Fibroblast of skin of abdomen (primary cell): Measurements from ENCODE around the gene ARHGAP29.

Source experiments
- DNase-seq: peaks from one replicate; pipeline ENCODE4 v3.0.0-alpha.2; 2013

The ARHGAP29 gene

DNA sequence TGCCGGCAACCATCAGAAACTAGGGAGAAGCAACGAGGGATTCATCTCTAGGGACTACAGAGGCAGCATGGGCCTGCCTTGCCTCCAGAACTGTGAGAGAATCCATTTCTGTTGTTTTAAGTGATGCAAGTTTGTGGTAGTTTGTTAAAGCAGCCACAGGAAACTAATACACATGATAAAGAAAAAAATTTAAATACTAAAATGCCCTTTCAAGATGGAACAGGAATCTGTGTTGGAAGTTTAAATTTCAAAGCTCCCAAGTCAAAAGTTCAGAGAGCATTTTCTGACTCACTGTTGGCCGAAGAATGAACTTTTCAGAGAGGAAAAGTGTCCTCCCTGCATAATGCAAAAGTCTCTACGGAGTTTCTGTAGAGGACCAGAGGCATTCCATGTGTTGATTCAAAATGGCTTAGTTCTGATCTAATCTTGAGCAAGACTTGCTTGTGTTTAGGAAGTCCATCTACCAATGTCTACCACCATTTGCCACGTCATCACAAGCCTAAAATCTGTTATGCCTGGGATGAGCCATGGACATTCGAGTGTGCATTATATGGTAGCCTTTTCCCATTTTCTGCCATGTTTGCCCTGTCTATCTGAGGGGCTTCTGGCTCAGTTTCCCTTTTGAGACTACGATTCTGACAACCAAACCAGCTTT is 22.4 kb upstream of the ARHGAP29 start:
- DNase-seq: no peak

DNA sequence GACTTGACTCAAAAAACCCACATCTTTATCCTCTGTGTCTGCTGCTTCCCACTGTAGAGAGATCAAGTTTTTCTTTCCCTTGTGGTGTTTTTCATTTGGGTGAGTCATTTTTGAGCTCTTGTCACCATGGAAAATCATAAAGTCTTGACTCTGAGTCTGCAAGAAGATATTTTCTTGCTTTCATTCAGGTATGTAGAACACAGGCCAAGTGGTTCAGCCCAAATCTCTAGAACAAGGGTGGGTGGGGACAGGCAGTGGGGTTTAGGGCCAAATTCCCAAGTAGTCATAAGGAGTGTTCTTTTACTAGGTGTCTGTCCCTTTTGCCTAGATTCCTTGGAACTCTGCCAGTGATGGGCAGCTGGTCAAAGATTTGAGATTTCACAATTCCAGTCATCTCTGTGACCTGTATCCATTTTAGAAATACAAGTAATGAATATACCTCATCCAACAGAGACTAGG is 21.5 kb upstream of the ARHGAP29 start:
- DNase-seq: peak; percentile 84

DNA sequence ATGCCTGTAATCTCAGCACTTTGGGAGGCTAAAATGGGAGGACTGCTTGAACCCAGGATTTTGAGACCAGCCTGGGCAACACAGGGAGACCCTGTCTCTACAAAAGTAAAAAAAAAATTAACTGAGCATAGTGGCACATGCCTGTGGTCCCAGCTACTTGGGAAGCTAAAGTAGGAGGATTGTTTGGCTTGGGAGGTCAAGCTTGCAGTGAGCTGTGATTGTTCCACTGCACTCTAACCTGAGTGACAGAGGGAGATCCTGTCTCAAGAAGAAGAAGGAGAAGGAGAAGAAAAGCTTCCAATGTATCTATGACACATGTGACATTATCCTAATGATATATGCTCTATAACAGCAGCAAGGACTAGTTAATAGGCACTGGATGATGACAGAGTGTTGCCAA is 20.1 kb upstream of the ARHGAP29 start:
- no peak for DNase-seq

DNA sequence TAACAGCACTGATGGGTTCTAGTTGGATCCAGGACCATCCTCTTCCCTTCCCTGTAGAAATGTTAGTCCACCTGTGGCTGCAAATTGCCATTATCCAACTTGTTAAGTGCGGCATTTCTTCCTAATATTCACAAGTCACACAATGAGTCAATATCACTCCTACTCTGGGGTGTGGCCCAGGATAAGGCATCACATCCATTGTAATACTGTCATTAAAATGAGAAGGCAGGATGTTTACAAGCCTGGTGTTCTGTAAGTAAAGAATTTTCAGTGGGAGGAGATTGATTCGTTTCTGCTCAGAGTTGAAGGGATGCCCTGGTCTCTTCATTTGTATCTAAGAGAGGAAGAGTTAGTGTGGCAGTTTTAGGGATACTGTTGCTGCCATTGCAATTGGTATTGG is 18.1 kb upstream of the ARHGAP29 start:
- no peak for DNase-seq

GRCh38 chr1:94254073-94254810 is 16.9 kb upstream of the ARHGAP29 start:
- DNase-seq: no peak

DNA sequence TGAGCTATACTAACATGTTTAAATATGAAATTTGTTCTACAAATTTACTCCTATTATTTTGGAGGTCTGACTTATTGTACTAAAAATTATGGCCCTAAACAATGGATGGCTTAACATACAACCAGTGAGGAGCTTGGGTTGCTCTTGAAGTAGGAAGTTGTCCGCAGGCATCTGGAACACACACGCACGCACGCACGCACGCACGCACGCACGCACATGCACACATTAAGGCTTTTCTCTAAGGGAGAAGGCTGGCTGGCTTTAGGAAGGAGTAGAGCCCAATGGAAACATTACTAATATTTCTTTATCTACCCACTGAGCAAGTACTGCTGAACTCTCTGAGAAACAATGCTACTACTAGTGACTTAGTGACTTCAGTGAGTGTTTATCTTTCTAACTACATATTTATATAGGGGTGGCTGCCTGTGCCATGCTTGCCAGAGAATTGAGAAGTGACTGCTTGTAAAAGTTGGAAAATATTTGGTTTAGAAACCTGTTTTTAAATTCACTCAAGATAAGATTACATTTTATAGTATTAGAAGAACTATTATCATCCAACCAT is 16.2 kb upstream of the ARHGAP29 start:
- DNase-seq: no peak

- no peak for DNase-seq
Observed at GRCh38 chr1:94250341-94250740, 13.0 kb upstream of the ARHGAP29 start.

DNA sequence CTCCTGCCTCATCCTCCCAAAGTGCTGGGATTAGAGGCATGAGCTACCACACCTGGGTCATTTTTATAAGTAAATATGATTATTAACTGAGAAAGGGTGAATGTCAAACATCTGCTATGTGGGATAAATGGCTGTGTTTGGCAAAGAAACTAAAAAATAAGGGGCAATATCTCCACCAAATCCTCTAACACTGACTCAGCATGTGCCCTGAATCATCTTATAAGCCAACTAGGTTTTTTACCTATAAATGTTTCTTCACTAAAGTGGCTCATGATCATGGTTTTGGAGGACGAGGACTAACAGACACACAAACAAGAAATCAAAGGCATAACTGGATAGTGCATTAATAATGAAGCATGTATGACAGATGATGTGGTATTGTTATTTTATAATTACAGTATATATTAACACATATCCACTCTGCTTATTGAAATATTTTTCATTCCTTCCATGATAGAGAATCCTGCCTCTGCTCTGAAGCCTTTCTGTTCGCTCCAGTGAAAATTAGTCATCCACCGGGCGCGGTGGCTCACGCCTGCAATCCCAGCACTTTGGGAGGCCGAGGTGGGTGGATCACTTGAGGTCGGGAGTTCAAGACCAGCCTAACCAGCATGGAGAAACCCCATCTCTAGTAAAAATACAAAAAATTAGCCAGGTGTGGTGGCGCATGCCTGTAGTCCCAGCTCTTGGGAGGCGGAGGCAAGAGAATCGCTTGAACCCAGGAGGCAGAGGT is 11.7 kb upstream of the ARHGAP29 start:
- DNase-seq: no peak

DNA sequence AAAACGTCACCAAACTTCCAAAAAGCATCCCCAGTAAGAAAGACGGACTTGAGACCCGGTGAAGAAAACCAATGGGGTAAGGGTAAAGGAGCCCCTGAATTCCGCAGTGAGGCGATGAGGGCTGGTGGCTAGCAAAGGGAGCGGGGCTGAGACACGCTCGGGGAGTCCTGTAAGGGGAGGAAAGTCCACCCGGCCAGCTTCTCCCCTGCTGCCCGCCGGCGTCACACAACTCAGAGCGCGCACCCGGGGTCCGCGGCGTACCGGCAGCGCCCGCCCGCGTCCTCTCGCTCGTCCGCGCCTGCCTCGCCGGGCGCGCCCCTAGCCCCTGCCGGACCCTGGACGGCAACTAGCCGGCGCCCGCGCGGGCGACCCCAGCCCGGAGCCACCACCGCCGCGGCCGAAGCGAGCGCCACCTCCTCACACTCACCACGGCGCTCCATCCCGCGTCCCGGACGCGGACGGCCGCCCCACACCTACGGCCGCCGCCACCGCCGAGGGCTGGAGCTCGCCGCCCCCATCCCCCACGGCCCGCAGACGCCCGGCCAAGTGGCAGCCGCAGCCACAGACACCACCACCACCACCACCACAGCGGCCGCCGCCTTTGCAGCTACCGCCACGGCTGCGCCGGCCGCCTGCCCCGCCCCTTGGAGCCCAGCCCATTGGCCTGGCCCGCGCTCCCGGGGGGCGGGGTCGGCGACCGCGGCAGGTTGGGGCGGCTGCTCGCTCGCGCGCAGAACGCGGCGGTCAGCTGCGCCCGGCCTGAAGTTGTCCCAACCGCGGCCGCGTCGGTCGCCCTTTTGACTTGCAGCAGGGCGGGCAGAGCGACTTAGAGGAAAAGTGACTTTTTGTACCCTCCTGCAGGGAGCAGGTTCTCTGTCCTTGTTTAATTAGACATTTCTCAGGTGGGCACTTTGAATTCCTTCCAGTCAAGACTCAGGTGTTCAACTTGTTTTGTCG is 10.0 kb upstream of the ARHGAP29 start:
- peak; percentile 38 for DNase-seq

- DNase-seq: no peak
Observed at GRCh38 chr1:94246692-94247137, 9.3 kb upstream of the ARHGAP29 start.

DNA sequence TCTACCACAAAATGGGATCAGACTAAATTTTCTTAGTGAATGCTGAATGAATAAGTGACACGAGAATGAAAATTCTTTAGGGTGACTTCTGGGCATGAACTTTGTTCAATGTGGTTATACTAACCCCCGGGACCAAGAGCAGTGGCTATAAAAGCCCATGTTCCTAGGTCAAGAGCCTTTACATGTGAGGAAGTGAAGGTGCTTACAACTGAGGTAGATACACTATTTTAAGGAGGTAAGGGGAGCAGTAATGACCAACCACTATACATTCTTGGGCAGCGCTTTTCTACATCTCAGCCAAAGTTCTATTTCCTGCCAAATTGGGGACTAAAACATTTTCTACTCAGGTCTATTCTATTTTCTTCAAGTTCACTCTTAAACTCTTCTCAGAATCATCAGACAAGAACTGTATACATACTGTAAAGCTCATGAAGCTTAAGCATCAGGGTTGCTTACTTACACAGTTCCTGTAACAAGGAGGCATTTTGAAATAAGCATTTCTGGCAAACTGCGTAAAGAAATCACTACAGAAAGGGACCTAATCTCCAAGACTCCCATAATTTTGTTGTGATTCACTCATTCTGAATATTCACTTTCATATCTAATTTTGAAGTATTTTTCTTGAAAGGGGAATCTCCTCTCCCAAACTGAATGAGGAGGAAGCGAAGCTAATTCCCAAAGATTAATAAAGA is 8.5 kb upstream of the ARHGAP29 start:
- no peak for DNase-seq

DNA sequence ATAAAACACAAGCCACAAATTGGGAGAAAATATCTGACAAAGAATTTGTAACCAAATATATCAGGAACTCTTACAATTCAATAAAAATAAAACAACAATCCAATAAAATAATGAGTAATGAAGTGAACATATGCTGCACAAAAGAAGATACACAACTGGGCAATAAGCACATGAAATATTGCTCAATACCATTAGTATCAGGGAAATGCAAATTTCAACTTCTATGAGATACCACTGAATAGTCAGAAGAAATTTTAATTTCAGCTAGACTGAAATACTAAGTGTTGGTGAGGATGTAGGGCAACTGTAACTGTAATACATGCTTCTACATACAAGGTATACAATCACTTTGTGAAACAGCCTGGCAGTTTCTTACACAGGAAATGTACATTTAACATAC is 7.4 kb upstream of the ARHGAP29 start:
- DNase-seq: no peak

DNA sequence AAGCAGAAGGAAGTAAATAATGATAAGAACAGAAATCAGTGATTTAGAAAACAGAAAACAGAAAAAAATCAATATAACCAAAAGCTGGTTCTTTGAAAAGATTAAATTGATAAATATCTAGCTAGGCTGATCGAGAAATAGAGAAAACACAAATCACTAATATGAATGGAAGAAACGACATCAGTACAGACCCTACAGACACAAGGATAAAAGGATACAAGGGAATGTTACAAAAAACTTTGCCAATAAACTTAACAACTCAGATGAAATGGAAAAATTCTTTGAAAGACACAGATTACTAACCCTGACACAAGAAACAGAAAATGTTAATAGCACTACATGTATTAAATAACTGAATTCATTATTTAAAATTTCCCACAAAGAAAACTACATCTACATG is 6.3 kb upstream of the ARHGAP29 start:
- DNase-seq: no peak

DNA sequence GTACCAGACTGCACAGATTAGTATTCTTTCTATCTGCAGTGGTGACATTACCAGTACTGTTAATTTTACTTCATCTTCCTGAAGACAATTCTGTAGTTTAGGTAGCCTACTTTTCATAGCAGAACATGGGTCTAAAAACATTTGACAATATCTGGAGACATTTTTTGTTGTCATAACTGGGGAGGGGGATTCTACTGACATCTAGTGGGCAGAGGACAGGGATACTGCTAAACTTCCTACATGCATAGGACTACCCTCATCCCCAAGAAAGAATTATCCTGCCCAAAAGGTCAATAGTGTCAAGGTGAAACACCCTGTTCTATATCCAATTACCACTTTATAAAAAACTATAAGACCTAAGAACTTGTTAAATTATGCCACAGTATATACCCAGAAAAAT is 3.4 kb upstream of the ARHGAP29 start:
- DNase-seq: no peak

DNA sequence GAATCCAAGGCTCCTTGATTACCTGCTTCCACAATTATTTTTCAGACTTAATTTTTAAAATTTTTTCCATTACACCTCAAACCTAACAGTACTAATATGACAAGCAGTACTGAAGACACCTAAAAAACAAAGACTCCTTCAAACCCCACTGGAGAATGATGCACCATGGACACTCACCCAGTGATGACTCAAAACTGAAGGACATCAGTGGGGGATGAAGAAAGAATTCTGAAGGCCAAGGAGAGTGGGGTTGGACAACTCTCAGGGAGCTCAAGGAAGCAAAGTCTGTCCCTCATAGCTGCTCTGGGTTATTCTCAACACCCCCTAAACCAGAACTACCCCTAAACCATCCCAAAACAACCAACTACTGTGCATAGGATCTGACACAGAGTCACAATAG is 2.4 kb upstream of the ARHGAP29 start:
- no peak for DNase-seq

- DNase-seq: no peak
Observed at GRCh38 chr1:94239051-94239450, 1.7 kb upstream of the ARHGAP29 start.

- peak; percentile 30 for DNase-seq
Observed at GRCh38 chr1:94236630-94237290, 624 bp downstream of the ARHGAP29 start.

GRCh38 chr1:94236013-94236491 is 1.3 kb downstream of the ARHGAP29 start:
- DNase-seq: peak; percentile 43

- DNase-seq: no peak
Observed at GRCh38 chr1:94235189-94236012, 2.0 kb downstream of the ARHGAP29 start.

- DNase-seq: no peak
Observed at GRCh38 chr1:94234615-94235014, 2.8 kb downstream of the ARHGAP29 start.
